ENCODE measurements around the gene MUC12.
"Not testable (repeated sequence)": the region's sequence is repeated elsewhere in the genome, so short reads cannot be mapped to it uniquely, and the experiment has no call there.

GRCh38 chr7:101000025-101000424, 30.7 kb downstream of the MUC12 start:
- TF ChIP-seq POLR2A, CTCF (IDR thresholded peaks at IDR 0.05): not testable (repeated sequence)

All from esophagus squamous epithelium (tissue), 4 donors.